Stomach smooth muscle (tissue), 2 donors: ENCODE data around the gene CAB39.

Experiments used
- H3K27ac ChIP-seq: one replicate; pipeline ENCODE4 v1.7.0; 2013; ENCODE audit warnings: mild to moderate bottlenecking, low read length, inconsistent platforms
- H3K27me3 ChIP-seq, 2 donors: one replicate each; pipeline ENCODE4 v1.7.0; 2013; ENCODE audit warnings: low read length in 2 of 2; ENCODE audit not compliant: insufficient read depth in 2 of 2, control insufficient read depth in 1 of 2
- H3K36me3 ChIP-seq, 2 donors: one replicate each; pipeline ENCODE4 v1.7.0; 2013; ENCODE audit warnings: low read length in 2 of 2; ENCODE audit not compliant: control insufficient read depth in 2 of 2, insufficient read depth in 2 of 2
- H3K4me1 ChIP-seq: one replicate; pipeline ENCODE4 v1.7.0; 2013; ENCODE audit warnings: low read length; ENCODE audit not compliant: control insufficient read depth, insufficient read depth
- H3K4me3 ChIP-seq, 2 donors: one replicate each; pipeline ENCODE4 v1.7.0; 2013; ENCODE audit warnings: low read length in 2 of 2
- H3K9ac ChIP-seq, 2 donors: one replicate each; pipeline ENCODE4 v1.7.0; 2013; ENCODE audit warnings: low read length in 2 of 2, mild to moderate bottlenecking in 1 of 2
- H3K9me3 ChIP-seq, 2 donors: one replicate each; pipeline ENCODE4 v1.7.0; 2013; ENCODE audit warnings: low read length in 2 of 2; ENCODE audit not compliant: control insufficient read depth in 2 of 2
- donor health status: healthy.
- donor health status: Pancreatic carcinoma.

The CAB39 gene

GRCh38 chr2:230868947-230869913 is 156.6 kb downstream of the CAB39 start:
- Histone ChIP-seq H3K9ac (no peak overlapping the region), H3K27ac (no peak overlapping the region), H3K36me3 (no peaks in the 10 kb centered on the region), H3K9me3 (no peaks in the 10 kb centered on the region), H3K4me3 (no peak overlapping the region), H3K27me3 (no peaks in the 10 kb centered on the region), H3K4me1 (peaks cover 49% of the 10 kb centered on the region)

DNA sequence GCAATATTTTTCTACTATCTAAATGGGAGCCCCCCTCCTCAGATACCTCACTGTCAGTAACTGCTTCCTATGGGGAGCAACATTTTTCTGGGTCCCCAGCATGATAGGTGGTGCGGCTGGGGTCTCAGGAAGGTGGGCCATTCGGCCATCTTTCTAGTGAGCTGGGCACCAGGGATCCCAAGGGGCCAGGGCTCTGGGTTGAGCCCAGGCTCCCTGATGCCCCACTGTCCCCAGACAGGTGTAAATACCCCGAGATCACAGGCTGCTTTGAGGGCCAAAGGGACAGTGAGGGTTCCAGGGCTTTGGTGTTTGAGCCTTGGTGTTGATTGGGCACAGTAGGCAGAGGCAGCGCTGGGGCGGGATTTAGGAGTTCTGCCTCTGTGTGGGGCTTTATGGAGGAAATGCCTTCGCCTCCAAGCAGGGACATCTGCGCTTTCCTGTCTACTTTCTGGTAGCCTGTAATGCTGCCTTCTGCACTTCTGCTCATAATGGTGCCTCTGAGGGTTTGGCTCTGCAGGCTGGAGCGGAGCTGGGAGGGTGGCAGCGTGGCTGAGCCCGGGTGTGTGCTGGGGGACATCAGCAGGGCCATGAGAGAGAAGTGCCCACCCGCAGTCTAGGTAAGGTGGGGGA is 157.4 kb downstream of the CAB39 start:
- no peaks in the 10 kb centered on the region for H3K9me3 ChIP-seq
- H3K4me3 ChIP-seq, result peak overlapping the region in 1 of 2 donors; percentile 29
- H3K4me1 ChIP-seq, result peaks cover 49% of the 10 kb centered on the region
- peak overlapping the region in 1 of 2 donors; percentile 21 for H3K9ac ChIP-seq
- H3K27ac ChIP-seq, result no peak overlapping the region
- H3K36me3 ChIP-seq, result peaks cover 0 to 2% of the 10 kb centered on the region in 2 donors
- no peaks in the 10 kb centered on the region for H3K27me3 ChIP-seq
